HG03064 (cell line): ENCODE measurements around the gene CFAP74.
A peak's percentile ranks its signal among the peaks of the same experiment; 100 is the strongest.

Experiments used
- ATAC-seq: cut with Tn5 transposase; IDR thresholded peaks from one replicate; pipeline ENCODE4 v1.9.1; 2021; ENCODE audit warnings: low read depth; ENCODE audit not compliant: unreplicated experiment

CFAP74 gene

DNA sequence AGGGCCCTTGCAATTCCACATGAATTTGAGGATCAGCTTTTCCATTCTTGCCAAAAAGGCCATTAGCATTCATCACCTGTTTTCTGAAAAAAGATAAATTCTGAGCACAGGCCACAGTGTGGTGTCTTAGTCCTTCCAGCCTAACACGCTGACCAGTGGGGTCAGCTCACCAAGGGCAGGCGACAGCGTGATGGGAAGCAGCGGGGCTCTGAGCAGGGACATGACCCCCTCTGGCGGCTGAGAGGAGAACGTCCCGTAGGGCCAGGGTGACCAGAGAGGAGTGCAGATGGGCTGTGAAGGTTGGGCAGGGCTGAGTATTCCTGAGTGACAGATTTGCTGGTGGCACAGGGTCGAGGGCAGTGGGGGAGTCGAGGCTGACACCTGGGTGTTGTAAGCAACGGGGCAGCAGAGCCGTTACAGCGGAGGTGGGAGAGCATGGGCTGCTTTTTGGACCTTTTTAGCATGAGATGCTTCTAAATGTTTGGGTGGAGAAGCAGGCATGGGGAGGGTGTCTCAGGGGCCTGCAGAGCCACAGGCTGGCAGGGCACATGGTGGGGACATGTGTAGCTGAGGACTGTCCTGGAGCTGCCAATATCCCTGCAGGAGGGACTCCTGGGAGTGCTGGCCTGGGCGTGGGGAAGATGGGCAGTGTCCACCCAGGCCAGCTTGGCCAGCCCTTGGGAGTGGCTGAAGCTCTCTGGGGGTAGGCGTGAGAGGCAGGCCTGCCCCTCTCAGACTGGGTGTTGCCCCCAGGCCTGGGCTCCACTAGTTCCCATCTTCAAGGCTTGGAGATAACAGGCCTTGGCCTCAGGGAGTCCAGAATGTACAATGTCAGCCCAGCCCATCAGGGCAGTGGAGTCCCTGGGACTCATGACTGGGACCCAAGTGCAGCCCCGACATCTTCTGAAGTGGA, 97.1 kb downstream of the CFAP74 start:
- no peak for ATAC-seq

DNA sequence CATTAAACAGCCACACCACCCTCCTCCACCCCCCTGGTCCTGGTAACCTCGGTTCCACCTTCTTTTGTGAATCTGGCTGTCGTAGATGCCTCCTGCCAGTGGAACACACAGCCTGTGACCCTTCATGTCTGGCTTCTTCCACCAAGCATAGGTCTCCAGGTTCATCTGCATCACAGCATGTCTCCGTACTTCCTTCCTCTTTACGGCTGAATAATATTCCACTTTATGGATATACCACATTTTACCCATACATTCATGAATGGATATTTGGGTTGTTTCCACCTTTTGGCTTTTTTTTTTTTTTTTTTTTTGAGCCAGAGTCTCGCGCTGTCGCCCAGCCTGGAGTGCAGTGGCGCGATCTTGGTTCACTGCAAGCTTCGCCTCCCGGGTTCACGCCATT, 100.4 kb downstream of the CFAP74 start:
- ATAC-seq, result no peak

DNA sequence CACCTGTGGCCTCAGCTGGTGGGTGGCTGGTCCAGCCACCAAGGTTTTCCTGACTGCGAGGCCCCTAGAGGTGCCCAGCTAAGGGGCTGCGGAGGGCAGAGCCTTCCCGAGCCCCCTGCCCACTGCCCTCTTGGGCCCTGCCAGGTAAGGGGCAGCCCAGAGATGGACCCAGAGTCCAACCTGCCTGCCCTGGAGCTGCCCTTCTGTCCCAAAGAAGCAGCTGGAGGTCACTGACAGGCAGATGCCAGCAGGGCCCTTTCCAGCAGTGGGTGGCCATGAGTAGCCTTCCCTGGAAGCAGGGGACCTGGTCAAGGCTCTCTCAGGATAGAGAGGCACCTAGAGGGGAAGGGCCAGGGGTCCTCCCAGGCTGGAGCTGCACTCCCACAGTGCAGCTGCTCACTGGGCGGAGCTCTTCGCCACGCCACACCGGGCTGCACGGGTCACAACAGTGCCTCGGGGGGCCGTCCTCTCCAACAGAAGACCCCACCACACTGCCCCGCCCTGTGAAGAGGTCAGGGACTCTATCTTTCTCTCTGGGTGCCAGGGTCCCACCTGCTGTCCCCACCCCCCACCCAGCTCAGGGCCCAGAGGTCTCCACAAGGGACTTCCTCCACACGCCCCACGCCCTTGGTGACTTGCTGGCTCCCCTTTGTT, 101.8 kb downstream of the CFAP74 start:
- ATAC-seq, result no peak

GRCh38 chr1:1900883-1901640, 102.5 kb downstream of the CFAP74 start:
- ATAC-seq, result no peak

DNA sequence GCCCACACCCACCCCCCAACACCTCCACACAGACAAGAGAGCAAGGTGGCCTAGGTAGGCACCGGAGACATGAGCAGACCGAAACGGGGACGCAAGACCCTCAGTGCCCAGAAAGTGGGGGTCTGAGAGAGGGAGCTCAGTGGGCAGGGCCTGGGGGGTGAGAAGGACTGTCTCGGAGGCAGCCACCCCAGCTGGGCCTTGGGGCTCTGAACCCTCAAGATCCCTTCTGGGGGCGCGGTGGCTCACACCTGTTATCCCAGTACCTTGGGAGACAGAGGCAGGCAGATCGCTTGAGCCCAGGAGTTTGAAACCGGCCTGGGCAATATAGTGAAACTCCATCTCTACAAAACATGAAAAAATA, 103.6 kb downstream of the CFAP74 start:
- no peak for ATAC-seq

- ATAC-seq, result no peak
These were observed 104.2 kb downstream of the CFAP74 start for GRCh38 chr1:1899266-1899966.

- no peak for ATAC-seq
These were observed 105.2 kb downstream of the CFAP74 start for GRCh38 chr1:1898246-1898933.

GRCh38 chr1:1895456-1896336, 107.9 kb downstream of the CFAP74 start:
- no peak for ATAC-seq

- no peak for ATAC-seq
These were observed 108.5 kb downstream of the CFAP74 start for GRCh38 chr1:1895060-1895418.

- no peak for ATAC-seq
These were observed 109.1 kb downstream of the CFAP74 start for GRCh38 chr1:1894354-1895059.

DNA sequence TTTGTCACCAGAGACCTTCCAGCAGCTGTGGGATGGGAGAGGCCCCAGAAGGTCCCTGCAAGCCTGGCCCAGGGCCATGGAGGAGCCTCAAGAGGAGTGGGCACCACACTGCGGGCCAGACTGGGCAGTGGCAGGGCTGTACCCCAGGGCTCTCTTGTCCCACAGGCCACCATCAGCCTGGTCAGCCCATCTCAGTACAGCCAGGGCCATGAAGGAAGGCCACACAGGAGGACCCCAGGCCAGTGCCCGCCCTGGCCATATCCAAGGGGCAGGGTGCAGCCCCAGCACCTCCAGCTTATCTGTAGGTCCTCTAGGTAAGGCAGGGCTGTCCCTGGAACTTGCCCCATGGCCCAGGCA, 109.6 kb downstream of the CFAP74 start:
- ATAC-seq, result no peak

- ATAC-seq, result no peak
These were observed 110.1 kb downstream of the CFAP74 start for GRCh38 chr1:1893291-1893985.

GRCh38 chr1:1892763-1893120, 110.8 kb downstream of the CFAP74 start:
- no peak for ATAC-seq

GRCh38 chr1:1892079-1892762, 111.4 kb downstream of the CFAP74 start:
- no peak for ATAC-seq

- peak; percentile 23 for ATAC-seq
These were observed 112.1 kb downstream of the CFAP74 start for GRCh38 chr1:1891349-1892078.

GRCh38 chr1:1890506-1891348, 112.9 kb downstream of the CFAP74 start, which contains the start of gene GNB1:
TSS of gene GNB1 (minus strand) at chr1:1891087. CDS start at chr1:1825453, 65,634 bp downstream.
- ATAC-seq, result peak; percentile 56
